Keratinocyte (primary cell): ENCODE results near the gene SMAP1. TPM values are rescaled to one million over a fixed set of nuclear protein-coding genes. Genes with fewer than 3 reads are reported as not detected.

ENCODE experiments used
- DNase-seq: peaks from one replicate; pipeline ENCODE4 v3.0.0-alpha.2; 2011; ENCODE audit warnings: low read depth, missing footprints, low spot score
- FAIRE-seq: peaks from 2 replicates; lab custom pipeline; 2011; peaks lifted over from hg19 to GRCh38; lab: Jason Lieb, UNC
- H2AFZ ChIP-seq: 2 replicates; pipeline ENCODE4 v1.6.0; 2012; ENCODE audit warnings: low read length, control low read depth, inconsistent platforms; ENCODE audit not compliant: control insufficient read depth
- H3K27ac ChIP-seq: 2 replicates; pipeline ENCODE4 v1.5.1; 2011; ENCODE audit warnings: low read length; ENCODE audit not compliant: control insufficient read depth, insufficient read depth
- H3K27me3 ChIP-seq: 3 replicates; pipeline ENCODE4 v1.6.0; 2011; ENCODE audit warnings: low read length; ENCODE audit not compliant: control insufficient read depth, insufficient read depth; ENCODE audit errors: extremely low read depth
- H3K36me3 ChIP-seq, 2 experiments: 2 replicates in 1 of 2; 3 replicates in 1 of 2; pipeline ENCODE4 v1.5.1; 2011; ENCODE audit warnings: low read length in 2 of 2, mild to moderate bottlenecking in 1 of 2; ENCODE audit not compliant: control insufficient read depth in 2 of 2, insufficient read depth in 2 of 2; ENCODE audit errors: extremely low read depth in 1 of 2
- H3K4me1 ChIP-seq: 3 replicates; pipeline ENCODE4 v1.5.1; 2011; ENCODE audit warnings: low read length; ENCODE audit not compliant: control insufficient read depth, insufficient read depth; ENCODE audit errors: extremely low read depth
- H3K4me2 ChIP-seq: 3 replicates; pipeline ENCODE4 v1.6.0; 2011; ENCODE audit warnings: low read depth, low read length; ENCODE audit not compliant: control insufficient read depth, insufficient read depth; ENCODE audit errors: extremely low read depth
- H3K4me3 ChIP-seq, 3 experiments: fragments of 200-600 bp in 1 of 3; sonication (generic) in 1 of 3; 2 replicates in 2 of 3; 3 replicates in 1 of 3; pipeline ENCODE4 v1.5.1; 2011 to 2016; ENCODE audit warnings: low read length in 3 of 3, mild to moderate bottlenecking in 3 of 3, control low read depth in 2 of 3, inconsistent platforms in 1 of 3, low read depth in 1 of 3, mixed read lengths in 1 of 3, mixed run types in 1 of 3, moderate library complexity in 1 of 3; ENCODE audit not compliant: control insufficient read depth in 2 of 3, insufficient read depth in 2 of 3; ENCODE audit errors: extremely low read depth in 1 of 3
- H3K79me2 ChIP-seq: 2 replicates; pipeline ENCODE4 v1.6.0; 2012; ENCODE audit warnings: low read length; ENCODE audit not compliant: control insufficient read depth, insufficient read depth
- H3K9ac ChIP-seq: 3 replicates; pipeline ENCODE4 v1.6.0; 2011; ENCODE audit warnings: low read length; ENCODE audit not compliant: control insufficient read depth, insufficient read depth; ENCODE audit errors: extremely low read depth
- H3K9me1 ChIP-seq: 3 replicates; pipeline ENCODE4 v1.6.0; 2011; ENCODE audit warnings: low read length; ENCODE audit not compliant: control insufficient read depth, insufficient read depth; ENCODE audit errors: extremely low read depth
- H3K9me3 ChIP-seq: 2 replicates; pipeline ENCODE4 v1.5.1; 2012; ENCODE audit warnings: low read depth, low read length; ENCODE audit not compliant: control insufficient read depth
- H4K20me1 ChIP-seq: 3 replicates; pipeline ENCODE4 v1.6.0; 2011; ENCODE audit warnings: low read length; ENCODE audit not compliant: control insufficient read depth, insufficient read depth; ENCODE audit errors: extremely low read depth
- CTCF ChIP-seq, 3 experiments: IDR thresholded peaks in 1 of 3; conservative IDR thresholded peaks in 1 of 3; optimal IDR thresholded peaks in 1 of 3; 2 replicates in 2 of 3; 3 replicates in 1 of 3; pipeline versions ENCODE3 to v1.5.1; 2011; ENCODE audit warnings: low read length in 3 of 3, mild to moderate bottlenecking in 3 of 3, moderate library complexity in 2 of 3, control low read depth in 1 of 3, inconsistent platforms in 1 of 3; ENCODE audit not compliant: insufficient read depth in 2 of 3; ENCODE audit errors: extremely low read depth in 1 of 3
- EZH2 ChIP-seq: IDR thresholded peaks from one replicate; pipeline ENCODE4 v1.6.1; 2012; ENCODE audit warnings: inconsistent platforms, mild to moderate bottlenecking, low read length, moderate library complexity
- dilution Hi-C: fragments of 300-500 bp; cut with MboI; formaldehyde crosslinking; loops from one replicate; pipeline ENCODE4 v1.7.0; 2020; ENCODE audit warnings: low sequenced_read_pairs; ENCODE audit not compliant: extremely low pct_ligation_motif_present
- polyA plus RNA-seq, 5 experiments: library from polyadenylated mRNA; depleted of rRNA in 3 of 5; stranded (reverse) in 3 of 5; stranded (forward) in 1 of 5; unstranded in 1 of 5; fragments of >200 nt; gene quantifications; 1 replicate in 1 of 5; 2 replicates in 3 of 5; 3 replicates in 1 of 5; pipeline versions ENCODE4 v1.2.1 to v1.2.3, GENCODE V29; 2011 to 2012; ENCODE audit warnings: missing spikeins in 2 of 5, low read depth in 1 of 5, low replicate concordance in 1 of 5

The SMAP1 gene
- polyA plus RNA-seq, 1 donor (not counting 4 experiments of a cell fraction or from before 2014, with no cell fraction given): 16.5 TPM

DNA sequence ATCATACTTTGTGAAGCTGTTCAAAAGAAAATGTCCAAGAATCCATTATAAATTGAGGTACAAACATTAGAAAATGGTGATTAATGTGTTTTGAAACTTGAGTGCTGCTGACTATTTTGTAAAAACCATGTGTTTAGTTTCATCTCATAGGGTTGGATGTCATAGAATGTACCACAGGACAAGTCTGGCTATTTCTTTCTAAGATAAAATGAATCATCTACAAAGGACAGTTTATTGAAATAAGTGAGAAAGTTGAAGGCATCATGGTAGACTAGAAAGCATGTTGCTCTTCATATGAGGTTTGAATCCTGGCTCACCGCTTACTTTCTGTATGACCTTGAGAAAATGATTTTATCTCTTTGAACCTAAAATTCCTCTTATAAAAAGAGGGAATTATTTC is 29.2 kb upstream of the SMAP1 start:
- DNase-seq (no peak), FAIRE-seq (no peak)
- dilution Hi-C loops: no loop called here
- no peaks in the 10 kb centered on the region for H3K27me3 ChIP-seq
- H3K4me2 ChIP-seq: no peak overlapping the region
- H3K4me3 ChIP-seq: no peak overlapping the region
- no peak overlapping the region for H3K27ac ChIP-seq
- no peaks in the 10 kb centered on the region for H3K9me3 ChIP-seq
- no peaks in the 10 kb centered on the region for H4K20me1 ChIP-seq
- no peaks in the 10 kb centered on the region for H3K4me1 ChIP-seq
- no peaks in the 10 kb centered on the region for H3K36me3 ChIP-seq
- no peak overlapping the region for H3K9ac ChIP-seq
- H3K79me2 ChIP-seq: no peaks in the 10 kb centered on the region
- H2AFZ ChIP-seq: no peak overlapping the region
- H3K9me1 ChIP-seq: no peaks in the 10 kb centered on the region
- TF ChIP-seq EZH2: no peak
- no peak for TF ChIP-seq CTCF (optimal IDR thresholded peaks at IDR 0.05 in 1 of 3, IDR thresholded peaks at IDR 0.05 in 1 of 3, conservative IDR thresholded peaks at IDR 0.05 in 1 of 3; ENCODE audit: extremely low read depth in 1 of 3, insufficient read depth in 2 of 3, low read length in 3 of 3)

- Histone ChIP-seq H3K36me3 (no peaks in the 10 kb centered on the region), H3K27me3 (no peaks in the 10 kb centered on the region), H4K20me1 (no peaks in the 10 kb centered on the region), H3K4me2 (no peak overlapping the region), H3K9me3 (no peaks in the 10 kb centered on the region), H3K4me1 (no peaks in the 10 kb centered on the region), H3K79me2 (no peaks in the 10 kb centered on the region), H3K27ac (no peak overlapping the region), H3K9me1 (no peaks in the 10 kb centered on the region), H3K4me3 (no peak overlapping the region), H2AFZ (no peak overlapping the region), H3K9ac (no peak overlapping the region)
- TF ChIP-seq EZH2 (no peak), CTCF (optimal IDR thresholded peaks at IDR 0.05 in 1 of 3, IDR thresholded peaks at IDR 0.05 in 1 of 3, conservative IDR thresholded peaks at IDR 0.05 in 1 of 3; ENCODE audit: extremely low read depth in 1 of 3, insufficient read depth in 2 of 3, low read length in 3 of 3) (no peak)
- DNase-seq (no peak), FAIRE-seq (no peak)
- dilution Hi-C loops: no loop called here
These were observed 16.3 kb upstream of the SMAP1 start for GRCh38 chr6:70651326-70651905.
